Liver (tissue), 4 donors: ENCODE results near the gene KATNIP. TPM values are rescaled to one million over a fixed set of nuclear protein-coding genes. Genes with fewer than 3 reads are reported as not detected.

Source experiments
- polyA plus RNA-seq, 2 donors: library from polyadenylated mRNA; stranded (reverse) in 1 of 2; unstranded in 1 of 2; fragments of 200-250 nt in 1 of 2; fragments of >200 nt in 1 of 2; fragmentation: Nextera tagmentation in 1 of 2; extraction: Ambion mirVana in 1 of 2; gene quantifications; one replicate each; pipeline versions ENCODE4 v1.2.1 to v1.2.3, GENCODE V29; 2013 to 2015
- total RNA-seq, 2 donors: library from RNA; depleted of rRNA; stranded (reverse); fragments of >200 nt; gene quantifications; one replicate each; pipeline ENCODE4 v1.2.3, GENCODE V29; 2014
- donor health status: healthy.
- donor health status: healthy.
- donor health status: healthy.

The KATNIP gene
- total and polyA plus RNA-seq, 4 donors = 2.0 to 6.5 (median 4.5) TPM

Other genes with a start within 250 kb of the KATNIP start
- 10 to 100 TPM; 18.0 to 61.9 TPM for gene IL4R, start 236.2 kb upstream of the KATNIP start, total RNA-seq
- 10 to 100 TPM; 15.5 to 41.8 TPM for gene IL4R, start 236.2 kb upstream of the KATNIP start, polyA plus RNA-seq
- gene IL21R, start 148.0 kb upstream of the KATNIP start, total RNA-seq = under 1 TPM; 0.42 to 0.84 TPM
- under 1 TPM; 0.19 to 0.37 TPM for gene IL21R, start 148.0 kb upstream of the KATNIP start, polyA plus RNA-seq
- gene GTF3C1, start 231 bp upstream of the KATNIP start, total RNA-seq = 10 to 100 TPM; 27.8 to 28.0 TPM
- 10 to 100 TPM; 15.3 to 16.6 TPM for gene GTF3C1, start 231 bp upstream of the KATNIP start, polyA plus RNA-seq